ENCODE measurements around the gene RET.

DNA sequence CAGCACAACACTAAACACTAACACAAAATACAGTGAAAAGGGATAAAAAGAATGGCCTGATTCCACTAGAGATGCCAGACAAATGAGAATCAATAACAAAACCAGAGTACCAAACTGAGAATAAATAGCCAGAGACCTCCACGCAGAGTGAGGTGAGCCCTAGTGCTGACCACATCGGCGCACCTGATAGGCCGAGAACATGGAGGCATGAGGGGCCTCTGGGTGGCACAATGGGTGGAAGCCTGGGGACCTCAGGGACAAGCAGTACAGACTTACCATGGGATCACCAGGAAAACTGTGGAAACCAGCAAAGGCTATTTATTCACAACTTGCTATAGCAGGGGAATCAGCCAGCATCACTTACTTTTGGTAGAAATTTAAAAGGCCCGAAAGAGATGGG lies 59.6 kb downstream of the RET start:
- no peak for TF ChIP-seq POLR2AphosphoS5 (IDR thresholded peaks at IDR 0.05)
- TF ChIP-seq, protein P1, sequence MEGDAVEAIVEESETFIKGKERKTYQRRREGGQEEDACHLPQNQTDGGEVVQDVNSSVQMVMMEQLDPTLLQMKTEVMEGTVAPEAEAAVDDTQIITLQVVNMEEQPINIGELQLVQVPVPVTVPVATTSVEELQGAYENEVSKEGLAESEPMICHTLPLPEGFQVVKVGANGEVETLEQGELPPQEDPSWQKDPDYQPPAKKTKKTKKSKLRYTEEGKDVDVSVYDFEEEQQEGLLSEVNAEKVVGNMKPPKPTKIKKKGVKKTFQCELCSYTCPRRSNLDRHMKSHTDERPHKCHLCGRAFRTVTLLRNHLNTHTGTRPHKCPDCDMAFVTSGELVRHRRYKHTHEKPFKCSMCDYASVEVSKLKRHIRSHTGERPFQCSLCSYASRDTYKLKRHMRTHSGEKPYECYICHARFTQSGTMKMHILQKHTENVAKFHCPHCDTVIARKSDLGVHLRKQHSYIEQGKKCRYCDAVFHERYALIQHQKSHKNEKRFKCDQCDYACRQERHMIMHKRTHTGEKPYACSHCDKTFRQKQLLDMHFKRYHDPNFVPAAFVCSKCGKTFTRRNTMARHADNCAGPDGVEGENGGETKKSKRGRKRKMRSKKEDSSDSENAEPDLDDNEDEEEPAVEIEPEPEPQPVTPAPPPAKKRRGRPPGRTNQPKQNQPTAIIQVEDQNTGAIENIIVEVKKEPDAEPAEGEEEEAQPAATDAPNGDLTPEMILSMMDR (IDR thresholded peaks at IDR 0.05), result no peak
- TF ChIP-seq EP300 (IDR thresholded peaks at IDR 0.05), result no peak
- no peak for TF ChIP-seq POLR2A (IDR thresholded peaks at IDR 0.05)
